Measurements from ENCODE around the gene ADAMTSL2.

Gene ADAMTSL2

DNA sequence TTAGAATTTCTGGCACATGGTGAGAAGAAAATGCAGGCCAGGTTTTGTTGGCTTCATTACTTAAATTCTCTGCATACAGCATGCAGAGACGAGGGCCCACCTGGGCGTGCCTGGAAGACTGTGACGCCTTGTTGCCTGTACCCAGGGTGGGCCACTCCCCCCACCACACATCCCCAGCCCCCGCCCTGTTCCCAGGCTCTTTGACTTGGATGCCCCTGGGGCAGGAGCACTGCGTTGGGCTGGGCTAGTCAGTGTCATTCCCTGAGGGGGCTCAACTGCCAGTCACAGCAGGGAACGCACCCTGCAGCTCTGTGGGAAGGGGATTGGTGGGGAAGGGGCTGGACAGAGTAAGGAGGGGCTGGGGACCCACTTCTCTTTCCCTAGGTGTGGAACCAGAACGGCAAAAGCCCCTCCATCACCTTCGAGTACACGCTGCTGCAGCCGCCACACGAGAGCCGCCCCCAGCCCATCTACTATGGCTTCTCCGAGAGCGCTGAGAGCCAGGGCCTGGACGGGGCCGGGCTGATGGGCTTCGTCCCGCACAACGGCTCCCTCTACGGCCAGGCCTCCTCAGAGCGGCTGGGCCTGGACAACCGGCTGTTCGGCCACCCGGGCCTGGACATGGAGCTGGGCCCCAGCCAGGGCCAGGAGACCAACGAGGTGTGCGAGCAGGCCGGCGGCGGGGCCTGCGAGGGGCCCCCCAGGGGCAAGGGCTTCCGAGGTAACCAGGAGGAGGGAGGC is 19.6 kb downstream of the ADAMTSL2 start:
- Histone ChIP-seq H3K36me3 (ENCODE audit: low read length) (no peaks in the 10 kb centered on the region), H3K27ac (ENCODE audit: low read depth, low read length) (no peak overlapping the region), H2AFZ (ENCODE audit: low read depth, low read length, severe bottlenecking) (no peak overlapping the region), H3K79me2 (ENCODE audit: insufficient read depth, low read length) (no peaks in the 10 kb centered on the region), H3K9ac (ENCODE audit: low read length) (no peak overlapping the region), H3K9me2 (replicated peaks; ENCODE audit: insufficient read depth, low read length) (no peaks in the 10 kb centered on the region), H3K9me3 (ENCODE audit: insufficient read depth, low read length) (no peaks in the 10 kb centered on the region), H3F3A (ENCODE audit: insufficient read depth) (no peaks in the 10 kb centered on the region), H3K4me2 (ENCODE audit: low read depth, low read length, poor library complexity, severe bottlenecking) (no peak overlapping the region), H3K27me3 (ENCODE audit: low read length) (no peaks in the 10 kb centered on the region), H4K20me1 (ENCODE audit: low read depth, low read length) (no peaks in the 10 kb centered on the region), H3K4me3 (ENCODE audit: insufficient read depth, low read length, poor library complexity, severe bottlenecking) (no peak overlapping the region)
- TF ChIP-seq CTCF (IDR thresholded peaks at IDR 0.05; ENCODE audit: insufficient read depth, low read length, poor library complexity, severe bottlenecking) (no peak), EZH2phosphoT487 (conservative IDR thresholded peaks at IDR 0.05; ENCODE audit: low read length) (no peak)

DNA sequence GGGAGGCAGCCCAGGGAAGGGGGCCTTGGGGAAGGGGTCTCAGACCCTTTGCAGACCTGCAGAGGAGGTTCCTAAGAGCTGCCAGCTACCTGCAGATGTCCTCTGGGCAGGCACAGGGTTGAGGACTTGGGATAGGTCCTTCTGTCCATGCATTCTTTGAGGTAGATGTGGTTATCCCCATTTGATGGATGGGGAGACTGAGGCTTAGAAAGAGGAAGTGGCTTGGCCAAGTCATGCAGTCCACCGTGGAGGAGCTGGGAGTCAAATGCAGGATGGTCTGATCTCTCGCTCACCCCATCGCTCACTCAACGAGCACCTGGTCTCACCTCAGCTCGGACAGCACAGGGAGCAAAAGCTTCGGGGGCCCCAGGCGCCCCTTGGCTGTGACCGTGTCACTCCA is 20.2 kb downstream of the ADAMTSL2 start:
- no peaks in the 10 kb centered on the region for H3K79me2 ChIP-seq (ENCODE audit: insufficient read depth, low read length)
- H3K27ac ChIP-seq (ENCODE audit: low read depth, low read length): no peak overlapping the region
- H3K4me3 ChIP-seq (ENCODE audit: insufficient read depth, low read length, poor library complexity, severe bottlenecking): no peak overlapping the region
- H3K9ac ChIP-seq (ENCODE audit: low read length): no peak overlapping the region
- H4K20me1 ChIP-seq (ENCODE audit: low read depth, low read length): no peaks in the 10 kb centered on the region
- no peaks in the 10 kb centered on the region for H3F3A ChIP-seq (ENCODE audit: insufficient read depth)
- no peaks in the 10 kb centered on the region for H3K27me3 ChIP-seq (ENCODE audit: low read length)
- no peaks in the 10 kb centered on the region for H3K36me3 ChIP-seq (ENCODE audit: low read length)
- H3K9me3 ChIP-seq (ENCODE audit: insufficient read depth, low read length): no peaks in the 10 kb centered on the region
- H3K4me2 ChIP-seq (ENCODE audit: low read depth, low read length, poor library complexity, severe bottlenecking): no peak overlapping the region
- no peak overlapping the region for H2AFZ ChIP-seq (ENCODE audit: low read depth, low read length, severe bottlenecking)
- no peak for TF ChIP-seq EZH2phosphoT487 (conservative IDR thresholded peaks at IDR 0.05; ENCODE audit: low read length)
- TF ChIP-seq CTCF (IDR thresholded peaks at IDR 0.05; ENCODE audit: insufficient read depth, low read length, poor library complexity, severe bottlenecking): no peak
- H3K9me2 ChIP-seq (replicated peaks; ENCODE audit: insufficient read depth, low read length): no peaks in the 10 kb centered on the region

- Histone ChIP-seq H3K4me2 (ENCODE audit: low read depth, low read length, poor library complexity, severe bottlenecking) (no peak overlapping the region), H3K27ac (ENCODE audit: low read depth, low read length) (no peak overlapping the region), H3K9ac (ENCODE audit: low read length) (no peak overlapping the region), H2AFZ (ENCODE audit: low read depth, low read length, severe bottlenecking) (no peak overlapping the region), H3K9me3 (ENCODE audit: insufficient read depth, low read length) (no peaks in the 10 kb centered on the region), H4K20me1 (ENCODE audit: low read depth, low read length) (no peaks in the 10 kb centered on the region), H3K27me3 (ENCODE audit: low read length) (no peaks in the 10 kb centered on the region), H3K4me3 (ENCODE audit: insufficient read depth, low read length, poor library complexity, severe bottlenecking) (no peak overlapping the region), H3F3A (ENCODE audit: insufficient read depth) (no peaks in the 10 kb centered on the region), H3K36me3 (ENCODE audit: low read length) (no peaks in the 10 kb centered on the region), H3K9me2 (replicated peaks; ENCODE audit: insufficient read depth, low read length) (no peaks in the 10 kb centered on the region), H3K79me2 (ENCODE audit: insufficient read depth, low read length) (no peaks in the 10 kb centered on the region)
- no peak for TF ChIP-seq EZH2phosphoT487 (conservative IDR thresholded peaks at IDR 0.05; ENCODE audit: low read length)
- TF ChIP-seq CTCF (IDR thresholded peaks at IDR 0.05; ENCODE audit: insufficient read depth, low read length, poor library complexity, severe bottlenecking): no peak
Observed at GRCh38 chr9:133556354-133556753, 21.9 kb downstream of the ADAMTSL2 start.
